NCI-H2227 treated with DMSO at 0.1 percent for 48 hours (cell line): ENCODE measurements around the gene RHPN2.
"Not testable (repeated sequence)": the region's sequence is repeated elsewhere in the genome, so short reads cannot be mapped to it uniquely, and the experiment has no call there.

ENCODE experiments used
- DNase-seq: peaks from one replicate; lab custom pipeline; 2025; lab: John Stamatoyannopoulos, UW

Gene RHPN2

GRCh38 chr19:32971715-32972540 lies 92.8 kb downstream of the RHPN2 start, which contains the start of the genes CEP89 and FAAP24:
Gene CEP89, minus strand, starts transcription at chr19:32971958. Its CDS starts 84 bp downstream, at chr19:32971874.
Gene FAAP24, plus strand, starts transcription at chr19:32972242. Its CDS starts 955 bp downstream, at chr19:32973197.
- DNase-seq, result peak; percentile 100

DNA sequence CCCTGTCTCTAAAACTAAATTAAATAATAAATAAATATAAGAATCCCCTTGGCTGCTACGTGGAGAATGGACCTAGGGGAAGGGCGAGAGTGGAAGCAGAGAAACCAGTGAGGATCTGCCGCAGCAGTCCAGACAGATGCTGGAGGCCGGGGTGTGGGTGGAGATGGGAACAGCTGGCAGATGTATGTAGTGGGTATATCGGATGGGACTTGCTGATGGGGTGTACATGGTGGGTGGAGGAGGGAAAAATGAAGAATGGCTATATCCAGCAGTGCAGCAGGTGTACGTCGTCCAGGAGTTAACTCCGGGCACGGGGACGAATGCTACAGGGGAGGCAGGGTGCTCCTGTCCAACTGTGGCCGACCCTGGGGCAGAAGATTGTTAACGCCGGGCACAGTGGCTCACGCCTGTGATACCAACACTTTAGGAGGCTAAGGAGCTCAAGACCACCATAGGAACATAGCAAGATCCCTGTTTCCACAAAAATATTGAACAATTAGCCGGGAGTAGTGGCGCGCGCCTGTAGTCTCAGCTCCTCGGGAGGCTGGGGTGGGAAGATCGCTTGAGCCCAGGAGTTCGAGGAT lies 93.6 kb downstream of the RHPN2 start:
- DNase-seq, result no peak

DNA sequence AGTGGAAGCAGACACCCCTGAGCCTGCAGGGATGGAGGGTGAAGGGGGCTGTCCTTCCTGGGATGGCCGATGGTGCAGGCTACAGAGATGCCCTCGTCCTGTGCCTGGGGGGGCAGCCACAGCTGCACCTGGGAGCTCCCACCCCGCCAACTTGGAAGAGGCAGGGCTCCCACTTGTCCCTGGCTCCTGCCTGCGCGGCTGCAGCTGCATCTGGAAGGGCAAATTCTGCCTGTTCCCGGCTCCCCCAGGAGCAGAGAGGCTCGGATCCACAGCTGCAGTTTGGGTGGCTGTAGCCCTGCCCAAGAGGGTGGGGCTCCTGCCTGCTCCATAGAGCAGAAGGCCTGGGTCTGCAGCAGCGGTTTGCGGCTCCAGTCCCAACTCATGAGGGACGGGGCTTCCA lies 95.1 kb downstream of the RHPN2 start:
- DNase-seq, result no peak

- DNase-seq, result no peak
Observed at GRCh38 chr19:32966750-32967149, 97.9 kb downstream of the RHPN2 start.

GRCh38 chr19:32945260-32945659 lies 119.4 kb downstream of the RHPN2 start:
- DNase-seq, result no peak

DNA sequence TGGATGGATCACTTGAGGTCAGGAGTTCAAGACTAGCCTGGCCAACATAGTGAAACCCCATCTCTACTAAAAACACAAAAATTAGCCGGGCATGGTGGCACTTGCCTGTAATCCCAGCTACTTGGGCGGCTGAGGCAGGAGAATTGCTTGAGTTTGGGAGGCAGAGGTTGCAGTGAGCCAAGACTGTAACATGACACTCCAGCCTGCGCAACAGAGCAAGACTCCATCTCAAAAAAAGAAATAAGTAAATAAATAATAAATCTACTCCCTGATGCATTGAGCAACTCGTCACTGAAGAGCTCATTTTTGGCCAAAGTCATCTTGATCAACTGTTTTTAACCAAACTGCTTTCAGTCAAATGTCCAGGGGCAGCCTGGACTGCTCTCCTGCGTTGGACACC lies 123.4 kb downstream of the RHPN2 start:
- not testable (repeated sequence) for DNase-seq

DNA sequence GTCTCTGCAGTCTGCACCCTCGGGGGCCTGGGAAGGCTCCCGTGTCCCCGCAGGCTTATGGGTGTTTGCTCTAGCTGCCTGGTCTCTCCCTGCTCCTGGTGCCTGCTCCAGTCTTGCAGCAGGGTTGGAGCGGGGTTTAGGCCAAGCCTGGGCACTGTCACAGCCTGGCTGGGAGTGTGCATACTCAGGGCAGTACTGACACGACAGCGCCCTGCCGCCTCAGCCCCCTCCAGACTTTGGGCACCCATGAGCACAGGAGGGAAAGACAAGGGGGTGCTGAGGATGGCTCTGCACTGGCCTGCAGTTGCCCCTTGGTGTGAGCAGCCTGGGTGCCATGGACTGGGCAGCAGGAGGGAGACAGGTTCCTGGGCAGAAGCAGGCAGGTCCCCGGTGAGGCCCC lies 128.6 kb downstream of the RHPN2 start:
- DNase-seq, result no peak

GRCh38 chr19:32935629-32936028 lies 129.1 kb downstream of the RHPN2 start:
- DNase-seq, result no peak

- no peak for DNase-seq
Observed at GRCh38 chr19:32933571-32933970, 131.1 kb downstream of the RHPN2 start.

GRCh38 chr19:32930567-32930966 lies 134.1 kb downstream of the RHPN2 start:
- no peak for DNase-seq

DNA sequence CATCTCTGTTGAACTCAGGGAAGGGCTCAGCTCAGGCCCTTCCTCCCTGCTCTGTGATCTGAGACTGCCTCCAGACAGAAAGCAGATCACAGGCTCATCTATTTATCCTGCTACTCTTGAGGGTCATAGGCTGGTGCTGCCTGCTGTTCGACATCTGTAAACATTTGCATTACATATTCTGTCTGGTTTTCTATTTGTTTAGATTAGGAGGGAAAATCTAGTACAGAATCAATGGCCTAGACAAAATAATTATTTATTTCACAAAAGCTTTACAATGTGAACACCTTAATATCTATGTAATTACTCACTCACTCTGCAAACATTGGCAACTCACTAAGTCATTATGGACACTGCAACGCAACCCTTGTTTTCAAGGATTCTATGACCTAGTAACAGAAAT lies 135.9 kb downstream of the RHPN2 start:
- DNase-seq, result no peak
